GM21786 (cell line): ENCODE results near the gene IL11.
"Not testable (repeated sequence)": the region's sequence is repeated elsewhere in the genome, so short reads cannot be mapped to it uniquely, and the experiment has no call there.

Experiments used
- ATAC-seq: cut with Tn5 transposase; IDR thresholded peaks from one replicate; pipeline ENCODE4 v1.9.1; 2021; ENCODE audit not compliant: unreplicated experiment

IL11 gene

DNA sequence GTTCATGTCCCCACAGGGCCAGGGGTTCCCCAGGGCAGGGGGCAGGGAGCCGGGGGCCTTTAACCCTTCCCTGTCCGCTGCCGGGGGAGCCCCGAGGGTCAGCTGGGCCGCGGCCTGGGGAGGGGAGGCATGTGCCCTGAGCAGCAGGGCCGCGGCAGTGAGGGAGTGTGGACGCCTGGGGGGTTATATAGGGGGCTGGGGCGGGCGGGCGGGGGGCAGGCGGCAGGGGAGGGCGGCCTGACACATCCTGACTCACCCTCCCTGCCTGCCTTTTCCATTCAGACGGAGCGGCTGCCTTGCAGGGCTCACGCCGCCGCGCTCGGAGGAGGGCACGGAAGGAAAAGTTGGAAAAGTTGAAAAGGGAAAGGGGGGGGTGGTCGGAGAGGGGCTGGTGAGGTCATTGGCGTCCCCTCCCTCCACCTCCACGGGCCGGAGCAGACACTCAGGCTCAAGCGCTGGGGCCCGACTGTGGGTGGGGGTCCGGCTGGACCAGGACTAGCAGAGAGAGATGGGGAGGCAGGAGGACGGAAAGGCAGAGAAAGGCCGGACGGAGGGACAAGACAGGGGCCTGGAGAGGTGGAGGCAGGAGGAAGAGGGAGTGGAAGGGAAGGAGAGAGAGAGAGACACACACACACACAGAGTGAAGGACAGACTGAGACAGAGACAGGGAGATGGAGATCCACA is at the start of gene IL11:
Gene IL11, minus strand, starts transcription at position 159 of the 684 bp plus-strand sequence. Its CDS starts 153 bp downstream, at position 6.
- ATAC-seq, result no peak

DNA sequence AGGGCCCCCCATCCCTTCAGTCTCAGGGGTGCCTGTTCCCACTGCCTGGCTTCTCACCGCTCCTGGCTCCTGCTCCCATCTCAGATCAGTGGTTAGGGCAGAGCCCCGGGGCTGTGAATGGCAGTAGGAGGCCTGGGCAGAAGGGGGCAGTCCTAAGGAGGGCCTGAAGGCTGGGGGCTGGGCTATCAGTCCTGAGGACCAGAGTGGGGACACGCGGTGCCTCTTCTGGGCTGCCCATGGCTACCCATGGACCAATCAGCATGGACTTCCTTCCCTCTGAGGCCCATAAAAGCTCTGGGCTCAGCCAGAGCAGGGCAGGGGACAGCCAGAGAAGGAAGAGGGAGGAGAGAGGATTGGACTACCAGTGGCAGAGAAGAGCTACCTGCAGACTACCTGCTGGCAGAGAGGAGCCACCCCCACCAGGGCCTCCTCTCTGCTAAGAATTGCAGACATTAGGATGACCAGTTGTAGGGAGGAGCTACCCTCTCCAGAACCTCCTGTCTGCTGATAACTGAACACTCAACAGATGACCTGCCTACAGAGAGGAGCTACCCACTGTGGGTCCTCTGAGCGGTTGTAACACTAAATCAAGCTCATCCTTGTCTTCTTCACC is 49.5 kb upstream of the IL11 start:
- ATAC-seq, result no peak

DNA sequence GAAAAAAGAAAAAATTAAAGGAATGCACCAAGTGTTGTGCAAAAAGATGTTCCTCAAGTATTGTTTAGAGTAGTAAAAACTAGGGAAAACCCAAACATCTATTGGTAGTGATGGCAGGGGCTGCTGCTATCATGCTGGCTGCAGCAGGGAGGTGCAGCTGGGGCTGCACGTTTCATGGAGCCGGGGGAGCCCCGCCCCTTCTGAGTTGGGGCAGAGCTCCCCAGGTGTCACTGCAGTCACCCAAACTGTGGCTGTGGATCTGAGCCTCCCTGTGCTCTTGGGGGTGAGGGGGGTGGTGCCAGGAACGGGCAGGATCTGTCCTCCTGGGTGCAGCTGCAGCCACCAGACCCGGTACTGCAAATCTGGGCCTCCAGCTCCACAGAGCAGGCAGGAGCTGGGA is 48.8 kb upstream of the IL11 start:
- no peak for ATAC-seq

DNA sequence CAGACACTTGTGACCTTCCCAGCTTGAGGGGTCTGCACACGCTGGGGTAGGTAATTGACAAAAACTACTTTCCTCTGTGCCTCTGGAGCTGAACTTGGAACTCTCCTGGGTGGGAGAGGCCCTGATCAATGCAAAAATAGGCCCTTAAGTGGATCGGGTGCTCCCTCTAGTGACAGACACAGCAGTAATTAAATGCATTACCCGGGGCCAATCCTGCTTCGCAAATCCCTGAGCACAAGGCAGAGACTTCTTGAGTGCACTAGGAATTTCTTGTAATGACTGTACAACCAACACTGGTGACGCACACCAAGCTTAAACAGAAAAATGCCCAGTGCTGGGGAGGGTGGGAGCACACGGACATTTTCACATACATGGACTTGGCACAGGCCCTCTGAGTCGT is 47.9 kb upstream of the IL11 start:
- no peak for ATAC-seq

DNA sequence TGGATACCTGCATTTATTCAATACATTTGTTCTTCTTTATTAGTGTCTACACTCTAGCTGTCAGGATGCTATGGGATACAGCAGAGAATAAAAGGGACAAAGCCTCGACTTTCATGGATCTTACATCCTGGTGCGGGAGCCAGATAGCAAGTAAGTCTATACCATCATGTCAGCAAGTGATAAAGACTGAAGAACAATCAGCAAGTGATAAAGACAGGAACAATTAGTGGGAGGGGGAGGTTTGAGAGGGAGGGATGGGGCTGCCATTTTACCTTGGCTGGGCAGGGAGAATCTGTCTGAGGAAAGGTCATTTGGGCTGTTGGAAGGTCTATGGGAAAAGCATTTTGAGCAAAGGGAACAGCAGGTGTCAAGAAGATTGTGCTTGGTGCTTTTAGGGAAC is 39.9 kb upstream of the IL11 start:
- ATAC-seq, result no peak

DNA sequence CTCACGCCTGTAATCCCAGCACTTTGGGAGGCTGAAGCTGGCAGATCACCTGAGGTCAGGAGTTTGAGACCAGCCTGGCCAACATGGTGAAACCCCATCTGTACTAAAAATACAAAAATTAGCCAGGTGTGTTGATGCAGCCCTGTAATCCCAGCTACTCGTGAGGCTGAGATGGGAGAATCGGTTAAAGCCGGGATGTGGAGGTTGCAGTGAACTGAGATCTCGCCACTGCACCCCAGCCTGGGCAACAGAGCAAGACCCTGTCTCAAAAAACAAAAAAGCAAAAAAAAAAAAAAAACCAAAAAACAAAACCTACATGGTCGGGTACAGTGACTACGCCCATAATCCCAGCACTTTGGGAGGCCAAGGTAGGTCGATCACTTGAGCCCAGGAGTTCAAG is 38.9 kb upstream of the IL11 start:
- ATAC-seq, result not testable (repeated sequence)

DNA sequence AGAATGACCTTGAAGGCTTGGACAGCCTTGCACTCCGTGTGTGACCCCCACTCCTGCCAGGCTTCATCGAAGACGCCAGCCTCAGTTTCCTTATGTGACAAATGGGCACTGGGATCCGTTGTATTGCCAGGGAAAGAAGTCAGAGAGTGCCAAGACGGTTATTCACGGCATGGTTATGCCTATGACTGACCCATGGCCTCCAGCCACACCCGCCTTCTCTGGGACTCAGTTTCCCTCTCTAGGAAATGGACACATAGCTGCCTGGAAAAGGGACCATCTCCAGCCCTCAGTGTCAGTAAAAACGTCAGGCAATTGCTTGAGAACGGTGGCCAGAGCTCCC is 38.2 kb upstream of the IL11 start:
- ATAC-seq, result no peak

DNA sequence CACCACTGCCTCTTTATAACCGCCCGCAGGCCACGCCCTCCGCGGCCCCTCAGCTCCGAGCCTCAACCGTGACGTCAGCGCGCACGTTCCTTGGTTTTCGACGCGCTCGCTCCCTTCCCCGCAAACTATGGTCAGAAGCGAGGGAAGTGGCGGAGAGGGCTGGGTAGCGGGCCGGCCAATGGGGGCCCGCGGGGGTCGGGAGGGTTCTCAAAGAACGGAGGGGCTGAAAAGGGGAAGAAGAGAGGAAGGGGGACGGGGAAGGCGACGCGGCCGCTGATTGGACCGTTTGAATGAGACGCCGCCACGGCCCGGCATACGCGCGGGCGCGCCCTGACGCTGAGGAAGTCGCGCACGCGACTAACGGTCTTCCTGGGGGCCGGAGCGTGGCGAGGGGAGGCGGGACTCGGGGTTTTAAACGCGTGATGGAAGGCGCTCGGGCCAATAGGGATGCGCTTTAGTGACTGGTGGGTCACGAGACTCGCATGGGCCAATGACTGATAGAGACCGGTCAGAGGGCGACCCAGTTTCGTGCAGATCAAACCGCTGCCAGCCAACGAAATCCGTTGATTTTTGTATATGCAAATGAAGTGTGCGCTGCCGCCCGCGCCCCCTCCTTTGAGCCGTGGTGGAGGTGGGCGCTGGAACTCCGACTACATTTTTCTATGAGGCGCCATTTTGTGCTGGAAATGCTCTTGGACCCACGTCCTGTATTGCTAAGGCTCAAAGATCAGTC is 37.7 kb upstream of the IL11 start:
- ATAC-seq, result peak; percentile 79

DNA sequence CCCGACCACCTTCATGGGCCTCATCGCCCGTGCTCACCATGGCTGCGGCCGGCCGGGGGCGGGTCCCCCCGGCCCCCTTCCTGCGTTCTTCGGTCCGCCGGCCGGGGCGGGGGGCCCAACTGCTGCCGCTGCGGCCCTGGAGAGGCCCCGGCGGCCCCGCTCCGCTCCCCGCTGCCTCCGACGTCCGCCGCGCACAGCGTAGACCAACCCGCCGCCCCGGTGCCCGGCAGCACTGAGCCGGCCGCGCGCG is 37.2 kb upstream of the IL11 start, which contains the start of gene UBE2S:
Gene UBE2S, minus strand, starts transcription at position 239 of the 250 bp plus-strand sequence. Its CDS starts 199 bp downstream, at position 40.
- ATAC-seq, result not testable (repeated sequence)

DNA sequence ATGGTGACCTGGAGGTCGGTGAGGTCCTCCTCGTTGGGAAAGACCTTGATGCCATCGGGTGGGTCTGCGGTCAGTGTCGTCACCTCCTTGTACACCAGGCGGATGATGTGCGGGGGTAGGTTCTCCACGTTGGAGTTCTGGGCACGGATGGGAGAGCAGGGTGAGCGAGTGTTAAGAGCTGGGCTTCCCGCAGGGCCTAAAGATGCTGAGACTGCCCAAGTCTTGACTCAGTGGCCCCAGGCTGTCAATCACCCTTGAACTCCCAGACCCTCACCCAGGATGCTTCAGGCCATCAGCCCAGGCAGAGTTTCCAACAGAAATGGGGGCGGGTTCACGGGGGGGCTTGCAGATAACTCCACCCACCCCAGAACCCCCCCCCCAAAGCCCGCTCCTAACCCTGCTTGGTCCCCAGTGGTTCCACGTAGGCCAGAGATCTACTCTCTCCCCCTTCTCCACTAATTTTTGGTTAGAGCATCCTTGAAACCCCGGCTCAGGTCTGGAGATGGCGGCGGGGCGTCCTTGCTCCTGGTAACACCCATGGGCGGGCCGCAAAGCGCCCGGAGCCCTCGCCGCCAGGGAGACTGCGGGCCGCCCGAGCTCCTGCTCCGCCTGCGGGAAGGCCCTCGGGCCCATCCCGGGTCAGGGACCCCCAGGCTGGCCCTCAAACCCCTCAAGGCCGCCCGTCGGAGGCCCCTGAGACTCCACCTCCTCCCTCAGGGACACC is 36.7 kb upstream of the IL11 start:
- ATAC-seq, result peak; percentile 3

DNA sequence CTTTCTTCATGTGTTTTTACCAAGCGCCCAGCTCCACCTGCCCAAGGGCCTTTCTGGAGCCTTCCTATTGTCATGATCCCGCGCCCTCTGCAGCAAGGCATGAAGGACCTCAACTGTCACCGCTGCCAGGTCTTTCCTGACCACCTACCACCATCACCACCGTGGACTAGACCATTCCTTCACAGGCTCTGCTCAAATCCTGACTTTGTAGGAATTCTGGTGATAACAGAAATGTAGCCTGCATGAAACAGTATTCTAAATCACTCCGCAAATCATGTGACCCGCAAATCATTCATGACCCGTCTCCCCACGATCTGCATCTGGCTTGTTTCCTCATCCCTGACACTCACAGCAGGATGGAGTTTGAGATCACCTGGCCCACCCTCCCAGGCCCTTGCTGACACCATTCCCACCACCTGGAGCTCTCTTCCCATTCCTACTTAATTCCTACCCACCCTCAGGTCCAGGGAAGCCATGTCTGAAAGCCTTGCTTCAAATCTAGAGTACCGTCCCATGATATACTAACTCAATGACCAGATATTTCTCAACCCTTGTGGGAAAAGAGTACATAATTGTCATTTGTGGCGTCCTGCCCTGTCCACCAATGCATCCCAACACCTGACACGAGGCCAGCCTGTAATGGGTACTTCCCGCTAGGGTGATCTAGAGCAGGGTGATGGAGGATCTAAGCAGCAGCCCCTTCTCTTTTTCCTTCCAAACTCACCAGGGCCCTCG is 36.0 kb upstream of the IL11 start:
- no peak for ATAC-seq

DNA sequence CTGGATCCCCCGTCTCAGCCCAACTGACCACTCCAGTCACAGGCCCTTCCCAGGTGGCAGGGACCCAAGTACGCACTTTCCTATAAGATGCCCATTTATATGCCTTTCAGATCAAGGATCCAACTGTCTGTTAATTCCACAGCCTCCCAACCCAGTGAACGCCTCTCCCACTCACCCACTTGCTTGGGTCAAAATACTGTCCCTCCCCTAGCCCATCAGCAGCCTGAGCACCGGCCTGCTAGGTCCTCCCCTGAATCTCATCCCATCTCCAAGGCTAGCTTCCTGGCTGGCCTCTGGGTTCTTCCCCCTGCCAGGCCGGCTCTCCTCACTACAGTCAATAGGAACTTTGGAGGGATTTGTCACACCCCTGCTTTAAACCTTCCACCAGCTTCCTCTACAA is 35.4 kb upstream of the IL11 start:
- no peak for ATAC-seq

DNA sequence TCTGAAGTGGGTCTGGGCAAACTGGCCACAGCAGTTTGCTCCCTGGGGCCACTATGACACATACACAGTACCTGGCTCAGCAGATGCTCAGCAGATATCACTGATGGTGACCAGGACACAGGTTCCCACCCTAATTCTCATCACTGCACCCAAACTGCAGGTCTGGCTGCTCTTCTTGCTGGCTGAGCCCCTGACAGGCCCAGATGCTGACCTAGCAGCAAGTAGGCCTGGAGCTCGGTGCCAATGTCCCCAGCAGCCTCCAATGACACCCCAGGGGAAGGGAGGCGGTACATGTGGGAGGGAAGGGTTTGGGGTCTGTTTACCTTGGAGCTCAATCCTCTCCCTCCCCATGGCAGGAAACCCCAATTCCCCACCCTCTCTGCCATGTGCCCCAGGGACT is 32.2 kb upstream of the IL11 start:
- no peak for ATAC-seq

DNA sequence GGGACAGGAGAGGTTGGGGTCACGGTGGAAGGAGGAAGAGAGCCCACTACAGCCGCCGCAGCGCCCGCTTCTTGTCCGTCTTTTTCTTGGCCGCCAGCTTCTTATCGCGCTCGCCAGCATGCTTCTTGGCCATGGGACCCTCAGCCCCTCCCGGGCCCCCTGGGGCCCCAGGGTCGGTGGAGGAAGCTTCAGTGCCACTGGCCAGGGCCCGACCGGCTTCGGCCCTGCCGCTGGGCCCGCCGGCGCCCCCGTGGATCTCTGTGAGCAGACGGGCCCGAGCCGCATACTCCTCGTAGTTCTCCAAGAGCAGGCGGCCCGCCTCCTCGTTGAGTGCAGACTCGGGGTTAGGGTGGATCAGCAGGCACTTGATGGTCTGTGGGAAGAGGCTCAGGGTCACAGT is 31.1 kb upstream of the IL11 start:
- ATAC-seq, result not testable (repeated sequence)

DNA sequence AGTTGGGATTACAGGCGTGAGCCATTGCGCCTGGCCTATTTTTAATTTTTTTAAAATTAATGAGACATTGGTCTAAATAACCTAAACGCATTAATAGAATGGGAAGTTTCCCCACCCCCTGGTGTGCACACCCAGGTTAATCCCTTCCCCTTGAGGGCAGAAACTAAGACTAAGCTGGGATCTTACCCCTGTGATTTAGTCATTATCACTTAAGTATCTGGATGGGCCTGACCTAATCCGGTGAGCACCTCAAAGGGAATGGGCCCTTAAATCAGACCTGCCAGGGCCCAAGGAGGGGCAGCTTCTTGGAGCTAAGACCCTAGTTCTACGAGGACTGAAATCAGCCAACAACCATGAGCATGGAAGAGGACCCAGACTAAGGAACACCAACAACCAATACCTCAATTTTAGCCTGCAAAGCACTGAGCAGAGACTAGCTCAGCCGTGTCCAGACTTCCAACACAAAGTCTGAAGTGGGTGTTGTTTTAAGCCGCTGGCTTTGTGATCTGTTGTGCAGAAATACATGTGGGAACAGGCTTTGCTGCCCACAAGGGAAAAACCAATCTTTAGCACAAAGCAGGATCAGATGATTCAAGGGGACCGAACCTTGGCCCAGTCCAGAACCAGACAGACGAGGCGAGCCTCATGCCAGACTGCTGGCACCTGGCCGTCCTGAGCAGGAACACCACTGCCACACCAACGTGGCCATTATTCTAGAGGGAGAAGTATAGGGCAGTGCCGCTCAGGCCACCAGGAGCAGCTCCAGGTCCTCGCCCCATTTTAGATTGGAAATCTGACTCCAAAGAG is 30.2 kb upstream of the IL11 start:
- ATAC-seq, result no peak

DNA sequence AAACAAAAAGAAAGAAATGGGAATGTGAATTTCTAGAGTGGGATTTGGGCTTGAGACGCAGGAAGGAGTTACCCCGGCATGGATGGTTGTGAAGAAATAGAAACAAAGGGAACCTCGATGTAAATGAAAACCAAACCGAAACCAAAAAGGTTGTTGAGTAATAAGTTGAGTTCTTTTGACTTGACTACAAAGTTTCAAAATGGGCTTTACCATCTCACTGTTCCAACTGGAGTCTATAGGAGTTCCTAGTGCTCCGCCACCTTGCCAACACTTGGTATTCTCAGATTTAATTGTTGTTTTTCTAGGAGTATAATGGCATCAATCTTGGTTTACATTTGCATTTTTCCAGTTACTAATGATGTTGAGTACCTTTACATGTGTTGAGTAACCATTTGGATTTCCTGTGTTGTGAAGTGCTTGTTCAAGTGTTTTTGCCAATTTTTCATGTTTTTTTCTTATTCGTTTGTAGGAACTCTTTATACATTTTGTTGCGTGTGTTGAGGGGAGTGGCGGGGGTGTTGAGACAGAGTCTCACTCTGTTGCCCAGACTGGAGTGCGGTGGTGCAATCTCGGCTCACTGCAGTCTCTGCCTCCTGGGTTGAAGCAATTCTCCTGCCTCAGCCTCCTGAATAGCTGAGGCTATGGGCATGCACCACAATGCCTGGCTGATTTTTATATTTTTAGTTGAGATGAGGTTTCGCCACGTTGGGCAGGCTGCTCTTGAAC is 28.1 kb upstream of the IL11 start:
- ATAC-seq, result no peak

DNA sequence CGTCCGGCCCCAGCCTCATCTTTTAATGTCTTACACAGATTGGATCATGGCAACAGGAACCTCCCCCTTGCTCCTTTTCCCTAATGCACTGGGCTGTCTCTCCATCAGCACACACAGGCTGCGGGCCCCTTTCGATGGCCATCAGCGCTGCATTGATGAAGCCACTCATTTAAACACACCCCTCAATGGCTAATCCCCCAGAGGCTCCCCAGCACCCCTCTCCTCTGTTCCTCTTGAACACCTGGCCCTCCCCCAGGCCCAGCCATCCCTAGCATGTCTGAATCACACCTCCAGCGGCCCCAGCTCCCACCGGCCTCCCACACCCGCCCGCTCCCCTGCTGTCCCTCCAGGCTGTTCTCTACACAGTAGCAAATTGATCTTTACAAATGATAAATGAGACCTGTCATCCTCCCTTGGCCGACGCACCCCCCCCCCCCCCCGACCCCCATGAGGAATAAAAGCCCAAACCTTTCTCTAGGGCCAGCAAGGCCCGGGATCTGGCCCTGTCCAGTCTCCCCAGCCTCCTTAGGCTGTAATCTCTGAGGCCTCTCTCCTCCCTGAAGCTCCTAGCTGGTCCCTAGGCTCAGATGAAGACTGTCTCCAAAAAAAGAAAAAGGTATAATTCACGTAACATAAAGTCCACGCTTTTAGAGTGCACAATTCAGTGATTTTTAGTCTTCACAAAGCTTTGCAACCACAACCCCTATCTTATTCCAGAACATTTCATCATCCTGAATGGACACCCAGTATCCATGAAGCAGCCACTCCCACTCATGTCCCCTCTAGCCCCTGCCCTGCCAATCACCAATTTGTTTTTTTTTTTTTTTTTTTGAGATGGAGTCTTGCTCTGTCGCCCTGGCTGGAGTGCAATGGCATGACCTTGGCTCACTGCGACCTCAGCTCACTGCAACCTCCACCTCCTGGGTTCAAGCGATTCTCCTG is 22.8 kb upstream of the IL11 start:
- no peak for ATAC-seq
